AG08395 (cell line): ENCODE data around the gene GADD45A.
"Not testable (repeated sequence)": the region's sequence is repeated elsewhere in the genome, so short reads cannot be mapped to it uniquely, and the experiment has no call there.

Source experiments
- DNase-seq: peaks from one replicate; pipeline ENCODE4 v3.0.0; 2012; ENCODE audit warnings: mixed read lengths, low spot score

GADD45A gene

GRCh38 chr1:67721650-67722291 is 36.8 kb downstream of the GADD45A start:
- DNase-seq = no peak

DNA sequence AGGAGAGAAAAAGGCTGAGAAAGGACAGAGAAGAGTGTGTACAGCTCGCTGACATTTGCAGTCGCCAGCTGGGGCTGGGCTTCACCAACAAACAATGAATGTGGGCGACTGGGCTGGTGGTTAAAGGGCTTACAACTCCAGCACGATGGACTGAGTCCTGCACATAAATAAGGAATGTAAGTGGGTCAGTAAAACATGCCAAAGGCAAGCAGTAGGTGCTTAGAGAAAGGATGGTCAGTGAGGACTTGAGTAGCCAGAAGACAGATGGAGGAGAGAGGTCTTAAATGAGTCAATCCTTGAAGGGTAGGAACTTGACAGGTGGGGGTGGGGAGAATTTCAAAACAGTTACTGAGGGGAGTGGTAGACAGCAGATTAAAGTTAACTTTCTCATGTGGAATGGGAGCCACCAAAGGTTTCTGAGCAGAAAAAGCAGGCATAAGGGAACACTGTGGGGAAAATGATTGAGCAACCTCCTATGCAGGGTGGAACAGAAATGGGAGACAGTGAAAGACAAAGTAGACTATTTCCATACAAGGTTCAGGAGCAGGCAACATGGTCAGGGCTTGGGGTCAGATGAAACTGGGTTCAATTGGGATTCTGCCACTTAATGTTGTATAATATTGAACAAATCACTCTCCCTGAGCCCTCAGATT is 37.4 kb downstream of the GADD45A start:
- DNase-seq = no peak

GRCh38 chr1:67723126-67723525 is 38.1 kb downstream of the GADD45A start:
- no peak for DNase-seq

GRCh38 chr1:67723620-67724019 is 38.6 kb downstream of the GADD45A start:
- DNase-seq = peak; percentile 32

- DNase-seq = peak; percentile 77
These were observed 40.0 kb downstream of the GADD45A start for GRCh38 chr1:67724928-67725560.

DNA sequence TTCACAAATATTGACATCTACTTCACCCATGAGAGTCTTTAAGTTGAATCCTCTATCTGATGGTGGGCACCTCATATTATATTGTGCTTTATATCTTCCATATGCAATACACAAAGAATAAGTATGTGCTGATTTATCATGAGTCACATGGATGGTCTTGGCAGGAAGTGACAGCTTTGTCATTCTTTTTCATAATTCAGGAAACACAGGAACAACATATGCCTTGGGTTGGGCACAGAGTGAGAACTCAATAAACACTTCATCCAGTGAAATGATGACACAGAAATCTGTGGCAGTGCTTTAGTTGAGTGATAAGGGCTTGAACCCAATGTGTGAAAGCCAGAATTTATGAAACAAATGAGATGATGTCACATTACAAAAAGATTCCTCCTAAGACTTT is 41.2 kb downstream of the GADD45A start:
- no peak for DNase-seq

- no peak for DNase-seq
These were observed 44.9 kb downstream of the GADD45A start for GRCh38 chr1:67729872-67730271.

DNA sequence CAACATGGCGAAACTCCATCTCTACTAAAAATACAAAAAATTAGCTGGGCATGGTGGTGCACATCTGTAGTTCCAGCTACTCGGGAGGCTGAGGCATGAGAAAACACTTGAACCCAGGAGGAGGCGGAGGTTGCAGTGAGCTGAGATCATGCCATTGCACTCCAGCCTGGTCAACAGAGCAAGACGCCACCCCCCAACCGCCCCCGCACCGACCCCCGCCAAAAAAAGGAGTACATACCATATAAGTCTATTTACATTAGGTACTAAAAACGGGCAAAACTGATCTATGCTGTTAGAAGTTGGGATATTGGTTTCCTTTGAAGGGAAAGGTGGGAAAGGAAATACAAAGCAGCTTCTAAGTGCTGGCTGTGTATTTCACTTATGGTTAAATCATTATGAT is 45.3 kb downstream of the GADD45A start:
- not testable (repeated sequence) for DNase-seq

DNA sequence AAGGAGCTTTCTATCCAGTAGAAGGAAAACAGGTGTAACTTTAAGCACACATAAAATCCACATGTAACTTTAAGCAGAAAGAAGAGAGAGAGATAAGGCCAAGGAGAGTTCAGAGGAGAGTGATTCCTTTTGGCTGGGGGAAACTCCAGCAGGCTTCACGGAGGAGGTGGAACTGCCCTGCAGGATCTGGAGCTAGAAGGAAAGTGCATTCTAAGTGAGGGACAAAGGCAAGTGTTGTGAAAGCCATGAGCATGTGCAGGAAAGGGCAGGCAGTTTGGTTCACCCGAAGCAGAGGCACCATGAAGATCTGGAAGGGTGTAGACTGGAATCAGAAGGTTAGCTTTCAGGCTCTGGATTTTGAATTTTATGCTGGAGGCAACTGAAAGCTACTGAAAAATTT is 46.3 kb downstream of the GADD45A start:
- no peak for DNase-seq

DNA sequence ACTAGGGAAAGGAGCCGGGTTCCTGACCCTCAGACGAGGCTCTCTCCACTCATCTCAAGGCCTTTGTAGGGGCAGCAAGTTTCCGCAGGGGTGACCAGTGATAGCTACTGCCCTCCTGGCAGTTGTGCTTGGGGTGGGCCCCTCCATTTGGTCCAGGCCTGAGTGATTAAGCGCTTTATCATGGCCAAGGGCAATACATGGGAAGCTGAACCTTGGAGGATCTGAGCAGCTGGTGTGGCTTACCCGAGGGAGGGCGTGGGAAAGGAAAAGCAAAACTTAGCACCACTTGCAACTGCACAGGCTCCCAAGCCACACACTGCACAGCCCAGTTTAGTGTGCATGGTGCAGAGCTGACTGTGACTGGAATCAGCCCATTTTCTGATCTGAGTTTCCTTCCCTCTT is 47.8 kb downstream of the GADD45A start:
- DNase-seq = no peak

GRCh38 chr1:67733681-67734322 is 48.8 kb downstream of the GADD45A start:
- DNase-seq = no peak

- no peak for DNase-seq
These were observed 49.3 kb downstream of the GADD45A start for GRCh38 chr1:67734323-67734690.

DNA sequence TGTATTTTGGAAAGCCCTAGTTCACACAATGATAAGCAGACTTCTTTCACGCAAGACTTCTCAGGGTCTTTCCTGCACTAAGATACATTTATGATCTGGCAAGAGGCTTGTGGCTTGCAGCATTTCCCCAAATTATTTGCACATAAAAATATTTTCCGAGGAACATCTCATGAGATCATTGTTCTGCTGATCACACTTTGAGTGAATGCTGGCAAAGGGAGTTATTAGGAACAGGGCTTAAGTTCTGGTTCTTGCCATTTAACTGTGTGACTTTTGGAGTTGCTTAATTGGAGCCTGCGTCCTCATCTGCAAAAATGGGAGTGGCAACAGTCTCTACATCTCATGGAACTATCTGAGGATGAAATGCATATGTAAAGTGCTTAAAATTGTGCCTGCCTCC is 50.2 kb downstream of the GADD45A start:
- DNase-seq = no peak

DNA sequence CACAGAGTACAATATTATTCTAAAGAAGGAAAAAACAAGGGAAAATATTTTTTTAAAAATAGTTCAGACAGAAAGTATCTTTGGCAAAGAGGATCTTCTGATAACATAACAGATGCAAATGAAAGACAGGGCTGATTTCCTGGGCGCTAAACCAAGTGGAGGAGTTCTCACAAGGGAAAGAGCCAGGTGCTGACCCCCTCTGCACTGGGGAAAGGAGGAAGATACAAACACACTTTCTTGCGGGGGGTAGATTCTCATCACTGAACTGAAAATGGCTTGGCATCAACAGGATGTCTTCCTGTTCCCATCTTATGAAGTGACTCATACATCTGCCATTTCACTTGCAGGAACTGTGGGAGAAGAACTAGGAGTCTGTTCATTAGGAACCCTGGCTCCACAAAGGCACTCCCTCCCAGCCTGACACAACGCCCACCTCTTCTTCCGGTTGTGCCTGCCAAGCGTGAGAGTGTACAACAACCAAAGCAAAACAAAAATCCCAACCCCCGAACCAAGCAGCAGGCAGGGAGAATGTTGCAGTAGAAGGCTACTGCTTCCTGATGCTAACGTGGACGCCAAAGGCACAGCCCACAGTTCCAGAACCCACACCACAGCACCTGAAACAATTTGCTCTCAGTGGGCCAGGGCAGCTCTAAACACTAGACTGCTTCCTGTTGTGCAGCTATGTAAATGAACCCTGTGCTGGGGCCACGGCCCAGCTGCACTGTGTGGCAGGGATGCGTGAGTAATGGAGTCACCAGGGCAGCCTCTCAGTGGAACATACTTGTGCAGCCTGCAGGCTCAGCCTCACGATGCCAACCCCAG is 51.0 kb downstream of the GADD45A start:
- peak; percentile 92 for DNase-seq

GRCh38 chr1:67736750-67737149 is 51.7 kb downstream of the GADD45A start:
- DNase-seq = no peak

GRCh38 chr1:67737875-67738274 is 52.9 kb downstream of the GADD45A start:
- no peak for DNase-seq
